Measurements from ENCODE around the gene CEP85L. TPM values are rescaled to one million over a fixed set of nuclear protein-coding genes. Genes with fewer than 3 reads are reported as not detected.

CEP85L gene
- total RNA-seq, 3 donors from 2014 or later: 3.7 to 13.6 (median 4.0) TPM

GRCh38 chr6:118677193-118677592 lies 25.8 kb upstream of the CEP85L start:
- H3K4me3 ChIP-seq: no peak overlapping the region
- TF ChIP-seq CTCF (IDR thresholded peaks at IDR 0.05): no peak
- no peaks in the 10 kb centered on the region for H3K36me3 ChIP-seq (ENCODE audit: low read depth)
- ATAC-seq: no peak
- DNase-seq: no peak
- H3K9me3 ChIP-seq: no peaks in the 10 kb centered on the region
- intact Hi-C loops (cut with DNase I, micrococcal nuclease): no loop called here
- H3K4me1 ChIP-seq (ENCODE audit: low read depth): no peaks in the 10 kb centered on the region

- Histone ChIP-seq H3K9me3 (no peaks in the 10 kb centered on the region), H3K4me1 (ENCODE audit: low read depth) (no peaks in the 10 kb centered on the region), H3K36me3 (ENCODE audit: low read depth) (no peaks in the 10 kb centered on the region), H3K4me3 (no peak overlapping the region)
- DNase-seq (no peak), ATAC-seq (no peak)
- intact Hi-C loops (cut with DNase I, micrococcal nuclease): no loop called here
- no peak for TF ChIP-seq CTCF (IDR thresholded peaks at IDR 0.05)
These were observed 23.8 kb upstream of the CEP85L start for GRCh38 chr6:118675225-118675624.

DNA sequence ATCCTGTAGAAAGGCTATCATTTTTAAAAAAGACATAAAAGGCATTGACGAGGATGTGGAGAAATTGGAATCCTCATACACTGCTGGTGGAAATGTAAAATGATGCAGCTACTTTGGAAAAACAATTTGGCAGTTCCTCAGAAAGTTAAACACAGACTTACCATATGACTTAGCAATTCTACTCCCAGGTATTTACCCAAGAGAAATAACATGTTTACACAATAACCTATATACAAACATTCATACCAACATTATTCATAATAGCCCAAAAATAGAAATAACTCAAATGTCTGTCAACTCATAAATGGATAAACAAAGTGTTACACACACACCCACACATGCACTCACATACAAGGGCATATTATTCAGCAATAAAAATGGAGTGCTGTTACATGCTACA lies 23.4 kb upstream of the CEP85L start:
- Histone ChIP-seq H3K9me3 (no peaks in the 10 kb centered on the region), H3K4me3 (no peak overlapping the region), H3K36me3 (ENCODE audit: low read depth) (no peaks in the 10 kb centered on the region), H3K4me1 (ENCODE audit: low read depth) (no peaks in the 10 kb centered on the region)
- no peak for TF ChIP-seq CTCF (IDR thresholded peaks at IDR 0.05)
- DNase-seq (no peak), ATAC-seq (no peak)
- intact Hi-C loops (cut with DNase I, micrococcal nuclease): no loop called here

- H3K4me3 ChIP-seq: no peak overlapping the region
- no peaks in the 10 kb centered on the region for H3K9me3 ChIP-seq
- DNase-seq (no peak), ATAC-seq (no peak)
- no peak for TF ChIP-seq CTCF (IDR thresholded peaks at IDR 0.05)
- no peaks in the 10 kb centered on the region for H3K36me3 ChIP-seq (ENCODE audit: low read depth)
- intact Hi-C loops (cut with DNase I, micrococcal nuclease): no loop called here
- peaks cover 5% of the 10 kb centered on the region for H3K4me1 ChIP-seq (ENCODE audit: low read depth)
These were observed 21.3 kb upstream of the CEP85L start for GRCh38 chr6:118672678-118673077.

- DNase-seq (no peak), ATAC-seq (no peak)
- Histone ChIP-seq H3K4me3 (no peak overlapping the region), H3K9me3 (no peaks in the 10 kb centered on the region), H3K4me1 (ENCODE audit: low read depth) (peaks cover 5% of the 10 kb centered on the region), H3K36me3 (ENCODE audit: low read depth) (no peaks in the 10 kb centered on the region)
- TF ChIP-seq CTCF (IDR thresholded peaks at IDR 0.05): no peak
- intact Hi-C loops (cut with DNase I, micrococcal nuclease): no loop called here
These were observed 18.2 kb upstream of the CEP85L start for GRCh38 chr6:118669561-118669960.

- Histone ChIP-seq H3K9me3 (no peaks in the 10 kb centered on the region), H3K4me3 (no peak overlapping the region), H3K36me3 (ENCODE audit: low read depth) (no peaks in the 10 kb centered on the region), H3K4me1 (ENCODE audit: low read depth) (peaks cover 5% of the 10 kb centered on the region)
- no peak for DNase-seq
- intact Hi-C loops (cut with DNase I, micrococcal nuclease): no loop called here
- TF ChIP-seq CTCF (IDR thresholded peaks at IDR 0.05): no peak
- ATAC-seq: no peak
These were observed 17.5 kb upstream of the CEP85L start for GRCh38 chr6:118668761-118669385.

Data from mucosa of descending colon (tissue), 3 donors.